ENCODE data around the gene ZNF428. TPM values are rescaled to one million over a fixed set of nuclear protein-coding genes. Genes with fewer than 3 reads are reported as not detected.

ZNF428 gene
- total RNA-seq, 1 experiment from 2014 or later: 46.8 TPM

GRCh38 chr19:43628646-43629326 lies 9.4 kb upstream of the ZNF428 start:
- Histone ChIP-seq H3F3A (ENCODE audit: low read length, unreplicated experiment) (no peaks in the 10 kb centered on the region), H3K9me3 (ENCODE audit: low read length) (no peaks in the 10 kb centered on the region), H2AFZ (ENCODE audit: low read length) (no peak overlapping the region), H3K9ac (ENCODE audit: low read length) (no peak overlapping the region), H3K4me1 (ENCODE audit: insufficient read depth, low read length) (no peaks in the 10 kb centered on the region), H3K36me3 (ENCODE audit: low read depth, low read length) (no peaks in the 10 kb centered on the region), H3K27ac (ENCODE audit: low read length) (no peak overlapping the region), H3K9me2 (replicated peaks; ENCODE audit: low read length) (no peaks in the 10 kb centered on the region), H3K27me3 (ENCODE audit: low read length) (no peaks in the 10 kb centered on the region), H3K4me2 (ENCODE audit: low read length) (no peak overlapping the region), H3K79me2 (ENCODE audit: low read length) (no peaks in the 10 kb centered on the region), H3K4me3 (ENCODE audit: low read length) (no peak overlapping the region), H4K20me1 (ENCODE audit: low read length) (no peaks in the 10 kb centered on the region)
- DNase-seq (no peak), ATAC-seq (no peak)
- no TSS peak for BruUV-seq (replicated peaks)
- ChIA-PET POLR2A (ENCODE audit: unreplicated experiment) (no interaction called here), CTCF (no interaction called here)
- TF ChIP-seq EZH2 (IDR thresholded peaks at IDR 0.05; ENCODE audit: low read length, unreplicated experiment) (no peak), EZH2phosphoT487 (IDR thresholded peaks at IDR 0.05; ENCODE audit: borderline replicate concordance, low read length) (no peak)
- TF ChIP-seq, protein P1, sequence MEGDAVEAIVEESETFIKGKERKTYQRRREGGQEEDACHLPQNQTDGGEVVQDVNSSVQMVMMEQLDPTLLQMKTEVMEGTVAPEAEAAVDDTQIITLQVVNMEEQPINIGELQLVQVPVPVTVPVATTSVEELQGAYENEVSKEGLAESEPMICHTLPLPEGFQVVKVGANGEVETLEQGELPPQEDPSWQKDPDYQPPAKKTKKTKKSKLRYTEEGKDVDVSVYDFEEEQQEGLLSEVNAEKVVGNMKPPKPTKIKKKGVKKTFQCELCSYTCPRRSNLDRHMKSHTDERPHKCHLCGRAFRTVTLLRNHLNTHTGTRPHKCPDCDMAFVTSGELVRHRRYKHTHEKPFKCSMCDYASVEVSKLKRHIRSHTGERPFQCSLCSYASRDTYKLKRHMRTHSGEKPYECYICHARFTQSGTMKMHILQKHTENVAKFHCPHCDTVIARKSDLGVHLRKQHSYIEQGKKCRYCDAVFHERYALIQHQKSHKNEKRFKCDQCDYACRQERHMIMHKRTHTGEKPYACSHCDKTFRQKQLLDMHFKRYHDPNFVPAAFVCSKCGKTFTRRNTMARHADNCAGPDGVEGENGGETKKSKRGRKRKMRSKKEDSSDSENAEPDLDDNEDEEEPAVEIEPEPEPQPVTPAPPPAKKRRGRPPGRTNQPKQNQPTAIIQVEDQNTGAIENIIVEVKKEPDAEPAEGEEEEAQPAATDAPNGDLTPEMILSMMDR (conservative IDR thresholded peaks at IDR 0.05; ENCODE audit: low read depth, low read length): no peak
- intact Hi-C loops (cut with micrococcal nuclease): no loop called here

DNA sequence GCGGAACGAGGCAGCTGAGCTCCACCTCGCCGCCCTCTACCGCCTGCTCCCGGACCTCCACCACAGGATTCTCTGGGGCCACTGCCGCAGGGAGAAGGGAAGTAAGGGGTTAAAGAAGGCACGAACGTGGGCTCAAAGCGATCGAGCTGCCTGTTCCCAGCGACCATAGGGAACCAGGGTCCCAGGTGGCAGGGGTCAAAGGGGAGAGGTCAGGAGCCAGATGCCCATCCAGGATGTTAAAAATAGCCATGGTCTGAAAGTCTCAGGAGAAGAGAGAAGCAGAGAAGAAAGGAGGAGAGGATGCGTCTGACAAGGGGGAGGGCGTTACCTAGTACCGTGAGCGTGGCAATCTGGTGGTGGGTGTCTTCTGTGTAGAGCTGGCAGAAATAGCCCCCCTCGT lies 7.4 kb upstream of the ZNF428 start:
- intact Hi-C loops (cut with micrococcal nuclease): no loop called here
- H3K27ac ChIP-seq (ENCODE audit: low read length): no peak overlapping the region
- no TSS peak for BruUV-seq (replicated peaks)
- no peak overlapping the region for H3K4me3 ChIP-seq (ENCODE audit: low read length)
- ChIA-PET CTCF (no interaction called here), POLR2A (ENCODE audit: unreplicated experiment) (no interaction called here)
- H3K79me2 ChIP-seq (ENCODE audit: low read length): no peaks in the 10 kb centered on the region
- ATAC-seq: no peak
- no peaks in the 10 kb centered on the region for H3K36me3 ChIP-seq (ENCODE audit: low read depth, low read length)
- H3K27me3 ChIP-seq (ENCODE audit: low read length): no peaks in the 10 kb centered on the region
- no peak overlapping the region for H3K9ac ChIP-seq (ENCODE audit: low read length)
- TF ChIP-seq, protein P1 (conservative IDR thresholded peaks at IDR 0.05; ENCODE audit: low read depth, low read length): no peak
- TF ChIP-seq EZH2 (IDR thresholded peaks at IDR 0.05; ENCODE audit: low read length, unreplicated experiment): no peak
- no peak for TF ChIP-seq EZH2phosphoT487 (IDR thresholded peaks at IDR 0.05; ENCODE audit: borderline replicate concordance, low read length)
- no peaks in the 10 kb centered on the region for H4K20me1 ChIP-seq (ENCODE audit: low read length)
- H3K9me3 ChIP-seq (ENCODE audit: low read length): no peaks in the 10 kb centered on the region
- H3K9me2 ChIP-seq (replicated peaks; ENCODE audit: low read length): no peaks in the 10 kb centered on the region
- H3K4me1 ChIP-seq (ENCODE audit: insufficient read depth, low read length): no peaks in the 10 kb centered on the region
- DNase-seq: no peak
- H2AFZ ChIP-seq (ENCODE audit: low read length): no peak overlapping the region
- no peak overlapping the region for H3K4me2 ChIP-seq (ENCODE audit: low read length)
- no peaks in the 10 kb centered on the region for H3F3A ChIP-seq (ENCODE audit: low read length, unreplicated experiment)

DNA sequence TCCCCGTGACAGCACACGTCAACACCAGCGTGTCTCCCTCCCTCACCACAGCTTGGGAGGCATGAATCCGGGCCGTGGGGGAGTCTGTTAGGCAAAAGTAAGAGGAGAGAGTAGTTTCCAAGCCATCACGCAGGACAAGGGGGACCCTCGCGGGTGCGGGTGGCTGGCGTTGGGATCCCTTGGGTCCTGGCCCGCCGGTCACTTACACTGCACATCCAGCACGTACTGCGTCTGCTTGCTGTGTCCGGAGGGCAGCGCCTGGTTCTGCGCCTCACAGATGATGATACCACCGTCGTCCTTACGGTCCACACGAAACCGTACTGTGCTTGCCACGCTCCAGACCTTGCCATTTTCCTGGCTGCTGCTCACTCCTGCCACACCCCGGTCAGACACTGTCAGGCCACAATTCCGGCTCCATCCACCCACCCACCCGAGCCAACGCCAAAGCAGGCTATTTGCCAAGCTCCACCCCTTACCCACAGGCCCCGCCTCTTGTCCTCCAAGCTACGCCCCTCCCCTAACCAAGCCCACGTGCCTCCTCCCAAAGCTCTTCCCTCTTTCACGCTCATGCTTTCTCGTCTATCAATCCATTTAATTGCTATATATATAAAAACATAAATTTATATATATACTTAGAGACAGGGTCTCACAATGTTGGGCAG lies 6.6 kb upstream of the ZNF428 start:
- H3K4me1 ChIP-seq (ENCODE audit: insufficient read depth, low read length): no peaks in the 10 kb centered on the region
- CTCF ChIA-PET: no interaction called here
- H4K20me1 ChIP-seq (ENCODE audit: low read length): no peaks in the 10 kb centered on the region
- no peaks in the 10 kb centered on the region for H3K9me3 ChIP-seq (ENCODE audit: low read length)
- no peaks in the 10 kb centered on the region for H3K79me2 ChIP-seq (ENCODE audit: low read length)
- intact Hi-C loops (cut with micrococcal nuclease): no loop called here
- H3K9me2 ChIP-seq (replicated peaks; ENCODE audit: low read length): no peaks in the 10 kb centered on the region
- no peaks in the 10 kb centered on the region for H3F3A ChIP-seq (ENCODE audit: low read length, unreplicated experiment)
- H3K4me3 ChIP-seq (ENCODE audit: low read length): no peak overlapping the region
- ATAC-seq (no peak), DNase-seq (no peak)
- no peak overlapping the region for H3K4me2 ChIP-seq (ENCODE audit: low read length)
- H2AFZ ChIP-seq (ENCODE audit: low read length): no peak overlapping the region
- no TSS peak for BruUV-seq (replicated peaks)
- no peak overlapping the region for H3K27ac ChIP-seq (ENCODE audit: low read length)
- no peaks in the 10 kb centered on the region for H3K36me3 ChIP-seq (ENCODE audit: low read depth, low read length)
- H3K9ac ChIP-seq (ENCODE audit: low read length): no peak overlapping the region
- POLR2A ChIA-PET (ENCODE audit: unreplicated experiment): no interaction called here
- H3K27me3 ChIP-seq (ENCODE audit: low read length): no peaks in the 10 kb centered on the region
- TF ChIP-seq EZH2 (IDR thresholded peaks at IDR 0.05; ENCODE audit: low read length, unreplicated experiment): no peak
- TF ChIP-seq, protein P1 (conservative IDR thresholded peaks at IDR 0.05; ENCODE audit: low read depth, low read length): no peak
- TF ChIP-seq EZH2phosphoT487 (IDR thresholded peaks at IDR 0.05; ENCODE audit: borderline replicate concordance, low read length): no peak
